HEK293T (cell line): ENCODE results near the gene CHMP6.

Source experiments
- BHLHE40 ChIP-seq: fragments of 450-650 bp; IDR thresholded peaks from 2 replicates; pipeline ENCODE4 v1.6.1; 2016; ENCODE audit warnings: mild to moderate bottlenecking, moderate library complexity, borderline replicate concordance
- CTBP1 ChIP-seq: fragments of 450-650 bp; IDR thresholded peaks from 2 replicates; pipeline ENCODE4 v1.6.1; 2016; ENCODE audit warnings: borderline replicate concordance
- L3MBTL2 ChIP-seq: fragments of 450-650 bp; conservative IDR thresholded peaks from 2 replicates; pipeline ENCODE4 v1.6.1; 2016; ENCODE audit warnings: mild to moderate bottlenecking
- SUZ12 ChIP-seq: fragments of 450-650 bp; IDR thresholded peaks from 2 replicates; pipeline ENCODE4 v1.6.1; 2016; ENCODE audit warnings: mild to moderate bottlenecking
- TARDBP ChIP-seq: fragments of 450-650 bp; IDR thresholded peaks from 2 replicates; pipeline ENCODE4 v1.6.1; 2016
- ZNF384 ChIP-seq: fragments of 450-650 bp; IDR thresholded peaks from 2 replicates; pipeline ENCODE4 v1.6.1; 2016

GRCh38 chr17:80956321-80957190 is 35.1 kb upstream of the CHMP6 start:
- TF ChIP-seq SUZ12 = no peak
- no peak for TF ChIP-seq ZNF384
- no peak for TF ChIP-seq BHLHE40
- no peak for TF ChIP-seq CTBP1
- TF ChIP-seq TARDBP = no peak
- no peak for TF ChIP-seq L3MBTL2
